Caki2 (cell line): Measurements from ENCODE around the gene INTS1. TPM values are rescaled to one million over a fixed set of nuclear protein-coding genes. Genes with fewer than 3 reads are reported as not detected.

Experiments
- DNase-seq: peaks from one replicate; pipeline ENCODE4 v3.0.0-alpha.2; 2015; ENCODE audit warnings: low read depth
- in situ Hi-C: cut with HindIII; loops from 2 replicates; pipeline ENCODE4 v1.10.0; 2016; ENCODE audit warnings: low sequenced_read_pairs, low pct_unique_long_range_greater_than_20kb, mixed read lengths
- total RNA-seq: library from RNA; depleted of rRNA; stranded (reverse); fragments of >200 nt; shearing (Covaris generic); gene quantifications from 2 replicates; pipeline ENCODE4 v1.2.3, GENCODE V29; 2014; ENCODE audit warnings: low replicate concordance

INTS1 gene
- total RNA-seq, 1 experiment from 2014 or later: 39.4 TPM

DNA sequence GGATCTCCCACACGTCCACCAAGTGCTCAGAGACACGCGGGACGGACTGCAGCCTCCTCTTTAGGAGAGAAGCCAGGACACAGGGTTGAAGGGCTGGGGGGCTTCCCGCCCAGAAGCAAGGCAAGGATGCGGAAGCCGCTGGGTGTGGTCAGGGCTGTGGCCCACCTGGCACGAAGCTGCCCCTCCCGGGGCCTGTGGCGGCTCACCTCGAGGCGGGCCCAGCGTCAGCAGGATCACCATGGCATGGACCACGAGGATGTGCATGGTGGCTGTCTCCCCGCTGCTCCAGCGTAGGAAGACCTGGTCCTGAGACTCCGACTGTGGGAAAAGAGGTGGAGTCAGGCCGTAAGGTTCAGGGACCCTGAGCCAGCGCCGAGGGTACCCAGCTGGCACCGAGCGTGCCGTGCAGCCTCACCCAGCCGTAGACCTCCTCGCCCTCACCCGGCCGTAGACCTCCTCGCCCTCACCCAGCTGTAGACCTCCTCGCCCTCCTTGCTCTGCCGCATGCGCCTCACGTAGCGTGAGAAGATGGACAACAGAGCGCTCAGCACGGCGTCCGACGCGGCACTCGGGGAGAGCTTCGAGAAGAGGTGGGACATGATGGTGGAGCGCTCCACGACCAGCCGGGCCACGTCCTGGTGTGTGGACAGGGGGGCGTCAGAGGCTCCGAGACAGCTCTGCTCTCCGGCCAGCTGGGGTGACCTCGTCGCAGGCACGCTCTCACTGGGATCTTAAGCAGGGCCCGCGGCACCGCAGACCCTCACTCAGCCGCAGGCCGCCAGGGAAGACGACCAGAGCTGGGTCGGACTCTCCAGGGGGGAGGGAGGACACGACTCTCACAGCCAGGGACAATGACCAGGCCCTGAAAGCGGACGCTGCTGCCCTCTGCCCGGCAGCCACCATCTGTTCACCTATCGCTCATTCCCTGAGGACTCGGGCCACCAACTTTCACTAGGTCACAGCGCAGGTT is 20.4 kb downstream of the INTS1 start:
- in situ Hi-C loops: no loop called here
- no peak for DNase-seq

DNA sequence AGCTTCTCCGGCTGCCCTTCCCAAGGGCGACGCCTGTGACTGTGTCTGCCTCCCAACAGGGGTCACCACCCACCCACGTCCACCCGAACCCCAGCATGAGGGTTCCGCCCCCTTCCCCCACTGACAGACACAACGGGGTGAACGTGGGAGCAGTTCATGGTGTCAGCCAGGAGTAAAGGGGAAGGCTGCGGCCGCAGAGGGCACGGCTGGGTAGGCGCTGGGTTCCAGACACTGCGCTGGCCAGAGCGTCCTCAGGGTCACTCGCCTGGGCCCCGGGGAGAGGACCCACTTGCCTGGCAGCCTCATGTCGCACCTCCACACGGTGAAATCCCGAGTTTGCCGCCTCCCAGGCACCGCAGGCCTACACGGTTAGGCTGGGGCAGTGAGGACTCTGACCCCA is 21.1 kb downstream of the INTS1 start:
- DNase-seq: no peak
- in situ Hi-C loops: no loop called here

DNA sequence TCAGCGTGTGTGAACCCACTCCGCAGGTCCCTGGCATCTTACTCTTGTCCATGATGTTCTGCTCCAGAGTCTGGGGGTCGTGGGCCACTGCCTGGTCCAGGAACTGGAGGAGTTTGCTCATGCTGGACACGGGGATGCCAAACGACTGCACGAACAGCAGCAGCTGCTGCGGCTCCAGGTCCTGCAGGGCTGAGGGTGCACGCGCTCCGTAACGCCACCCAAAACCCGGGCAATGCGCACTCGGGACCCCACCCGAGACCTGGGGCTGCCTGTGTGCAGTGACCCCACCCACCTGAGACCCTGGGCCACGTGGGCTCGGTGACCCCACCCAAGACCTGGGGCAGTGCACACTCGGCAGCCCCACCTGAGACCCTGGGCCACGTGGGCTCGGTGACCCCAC is 22.9 kb downstream of the INTS1 start:
- DNase-seq: no peak
- in situ Hi-C loops: no loop called here

- in situ Hi-C loops: no loop called here
- no peak for DNase-seq
Measured at GRCh38 chr7:1480670-1481069, 23.5 kb downstream of the INTS1 start.

GRCh38 chr7:1479287-1479686 is 24.9 kb downstream of the INTS1 start:
- in situ Hi-C loops: no loop called here
- no peak for DNase-seq

DNA sequence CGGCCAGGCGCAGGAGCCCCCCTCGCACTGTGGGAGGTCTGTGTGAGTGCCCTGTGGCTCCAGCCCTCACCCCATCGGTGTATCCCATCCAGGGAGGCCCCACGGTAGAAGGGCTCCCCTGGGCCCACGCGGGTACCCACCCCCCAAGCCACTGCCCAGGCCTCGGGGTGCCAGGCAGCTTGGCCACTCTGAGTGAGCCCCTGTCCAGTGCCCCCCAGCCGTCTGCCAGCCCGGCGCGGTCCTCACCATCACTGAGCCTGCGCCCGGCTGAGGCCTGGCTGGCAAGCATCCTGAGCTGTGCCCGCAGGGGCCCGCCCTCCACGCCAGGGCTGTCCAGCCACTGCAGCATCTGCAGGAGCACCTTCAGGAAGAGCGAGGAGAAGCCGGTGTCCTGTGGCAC is 25.7 kb downstream of the INTS1 start:
- DNase-seq: no peak
- in situ Hi-C loops: no loop called here

DNA sequence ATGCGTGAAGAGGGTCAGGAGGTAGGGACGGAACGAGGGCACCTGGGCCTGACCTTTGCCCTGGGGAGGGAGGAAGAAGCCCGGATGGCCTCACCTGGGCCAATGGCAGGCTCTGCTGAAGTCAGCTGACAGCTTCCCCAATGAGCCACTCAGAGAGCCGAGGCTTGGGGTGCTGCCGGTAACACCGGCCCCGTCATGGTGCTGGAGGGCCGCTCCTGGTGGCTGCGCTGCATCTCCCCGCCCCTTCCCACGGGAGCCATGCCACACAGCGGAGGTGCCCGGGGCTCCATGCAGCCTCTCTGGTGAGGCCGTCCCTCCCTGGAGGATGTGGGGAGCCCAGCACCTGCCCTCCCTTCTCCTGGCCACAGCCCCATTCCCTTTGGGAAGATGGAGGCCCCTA is 27.3 kb downstream of the INTS1 start:
- no peak for DNase-seq

DNA sequence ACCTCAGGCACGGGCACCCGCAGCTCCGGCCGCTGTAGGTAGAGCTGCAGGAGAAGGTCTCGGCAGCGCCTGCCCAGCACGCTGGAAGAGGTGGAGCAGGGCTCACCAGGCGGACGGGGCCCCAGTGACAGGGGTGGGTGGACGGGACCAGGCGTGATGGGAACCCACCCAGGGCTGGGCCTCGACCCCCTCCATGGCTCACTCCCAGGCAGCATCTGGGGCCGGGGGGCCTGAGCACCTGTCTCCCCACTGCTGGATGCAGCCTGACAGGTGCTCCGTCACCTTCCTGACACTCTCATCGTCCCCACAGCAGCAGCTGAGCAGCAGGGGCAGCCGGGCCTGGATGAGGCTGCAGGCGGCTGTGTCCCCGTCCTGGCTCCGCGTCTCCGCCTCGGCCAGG is 28.2 kb downstream of the INTS1 start:
- no peak for DNase-seq
- in situ Hi-C loops: no loop called here

More for the DNA sequence above, 27.3 kb downstream of the INTS1 start:
- in situ Hi-C loops: no loop called here

DNA sequence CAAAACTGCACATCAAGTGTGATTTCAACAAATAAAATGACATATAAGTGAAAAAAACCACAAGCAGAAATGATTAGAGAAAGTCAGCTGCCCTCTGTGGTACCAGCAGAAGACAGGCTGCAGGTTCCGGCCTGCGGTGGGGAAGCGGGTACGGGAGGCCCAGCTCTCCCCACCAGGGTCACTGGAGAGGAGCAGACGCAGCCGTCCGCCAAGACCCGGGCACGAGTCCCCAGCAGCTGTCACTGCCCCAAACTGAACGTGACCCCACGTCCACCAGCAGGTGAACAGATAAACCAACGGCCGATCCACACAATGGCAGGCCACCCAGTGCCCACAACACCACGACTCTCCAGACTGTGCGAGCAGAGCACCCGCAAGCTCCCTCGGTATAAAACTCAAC is 28.8 kb downstream of the INTS1 start:
- DNase-seq: no peak
- in situ Hi-C loops: no loop called here

DNA sequence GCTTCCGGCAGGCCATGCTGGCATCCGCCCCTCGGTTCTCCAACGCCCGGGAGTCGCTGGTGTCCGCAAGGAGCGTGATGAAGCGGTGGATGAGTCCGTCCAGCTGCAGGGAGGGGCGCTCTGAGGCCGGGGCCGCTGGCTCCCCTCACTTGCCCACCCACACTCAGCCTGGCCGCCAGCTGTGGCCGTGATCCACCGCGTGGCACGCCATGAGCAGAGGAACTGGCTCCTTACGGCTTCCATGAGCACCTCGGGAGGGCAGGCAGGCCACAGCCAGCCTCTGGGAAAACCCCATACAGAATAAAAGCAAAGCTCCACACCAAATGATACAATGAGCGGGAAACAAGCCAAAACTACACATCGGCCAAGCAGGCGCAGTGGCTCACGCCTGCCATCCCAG is 29.5 kb downstream of the INTS1 start:
- no peak for DNase-seq
- in situ Hi-C loops: no loop called here

GRCh38 chr7:1473864-1474512 is 30.2 kb downstream of the INTS1 start:
- peak; percentile 80 for DNase-seq
- in situ Hi-C loops: no loop called here

GRCh38 chr7:1470901-1471300 is 33.3 kb downstream of the INTS1 start:
- in situ Hi-C loops: no loop called here
- no peak for DNase-seq

GRCh38 chr7:1468643-1469298 is 35.4 kb downstream of the INTS1 start:
- DNase-seq: no peak
- in situ Hi-C loops: no loop called here

DNA sequence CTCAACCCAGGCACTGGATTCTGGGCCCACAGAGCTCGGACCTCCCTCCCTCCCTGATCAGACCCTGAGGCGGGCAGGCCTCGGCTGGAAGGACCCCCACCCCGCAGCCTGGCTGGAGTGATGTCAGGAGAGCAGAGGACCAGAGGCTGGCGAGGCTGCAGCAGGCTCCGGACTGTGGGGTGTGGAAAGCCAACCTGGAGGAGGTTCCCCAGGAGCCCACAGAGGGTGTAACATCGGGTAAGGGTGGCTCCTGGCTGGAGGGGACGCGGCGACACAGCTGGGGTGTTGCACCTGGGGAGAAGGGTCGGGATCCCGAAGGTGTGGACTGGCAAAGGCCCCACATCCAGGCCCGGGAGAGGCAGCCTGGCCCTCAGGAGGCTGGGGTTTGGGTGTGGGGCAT is 36.0 kb downstream of the INTS1 start:
- in situ Hi-C loops: no loop called here
- DNase-seq: no peak

DNA sequence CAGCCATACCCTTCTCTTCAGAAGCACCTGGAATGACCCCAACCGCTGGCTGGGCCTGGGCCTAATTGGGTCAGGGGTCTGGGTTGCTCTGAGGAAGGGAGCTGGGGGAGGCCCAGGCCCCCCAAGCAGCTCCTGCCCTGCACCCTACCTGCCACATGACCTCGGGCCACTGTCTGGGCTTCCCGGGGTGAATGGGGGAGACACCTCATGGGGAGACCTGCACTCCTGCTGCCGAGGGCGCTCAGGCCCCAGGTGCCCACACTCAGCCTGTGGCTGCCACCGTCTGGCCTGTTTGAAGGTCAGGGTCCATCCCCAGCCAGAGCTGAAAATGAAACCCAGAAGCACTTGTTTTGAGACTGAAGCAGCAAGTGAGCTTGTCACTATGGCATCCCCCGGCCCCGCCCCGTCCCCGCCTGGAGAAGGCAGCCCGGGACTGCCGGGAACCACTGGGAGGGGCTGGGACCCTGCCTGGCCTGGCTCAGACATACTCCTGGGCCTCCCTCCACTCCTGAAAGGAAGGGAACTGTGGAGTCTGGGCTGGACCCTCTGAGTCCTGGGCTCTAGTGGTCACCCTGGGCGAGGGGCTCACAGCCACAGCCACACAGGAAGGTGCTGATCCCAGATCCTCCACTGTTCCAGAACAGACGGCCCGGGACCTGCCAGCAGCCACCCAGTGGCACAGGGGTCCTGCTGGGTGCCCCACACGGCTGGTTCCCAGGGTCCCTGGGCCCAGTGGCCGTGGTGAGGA is 37.5 kb downstream of the INTS1 start:
- in situ Hi-C loops: no loop called here
- DNase-seq: peak; percentile 63

DNA sequence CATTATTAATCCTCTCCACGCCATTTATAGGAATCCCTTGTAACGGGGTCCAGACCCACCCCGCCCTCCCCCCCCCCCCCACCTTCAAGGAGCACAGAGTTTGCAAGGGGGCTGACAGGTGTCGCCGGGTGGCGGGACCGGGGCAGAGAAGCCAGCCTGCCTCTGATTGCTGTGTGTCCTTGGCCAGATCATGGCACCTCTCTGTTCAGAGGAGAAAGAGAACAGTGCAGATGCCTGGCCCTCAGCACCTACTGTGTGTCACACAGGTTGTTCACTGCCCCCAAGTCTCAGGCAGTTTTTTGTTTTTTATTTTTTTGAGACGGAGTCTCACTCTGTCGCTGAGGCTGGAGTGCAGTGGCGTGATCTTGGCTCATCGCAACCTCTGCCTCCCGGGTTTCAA is 39.5 kb downstream of the INTS1 start:
- in situ Hi-C loops: no loop called here
- DNase-seq: no peak

GRCh38 chr7:1463676-1464223 is 40.4 kb downstream of the INTS1 start:
- no peak for DNase-seq
- in situ Hi-C loops: no loop called here

- no peak for DNase-seq
- in situ Hi-C loops: no loop called here
Measured at GRCh38 chr7:1461646-1462375, 42.4 kb downstream of the INTS1 start.
